GM18517 (cell line): ENCODE results near the gene CDO1.

Experiments
- ATAC-seq: cut with Tn5 transposase; IDR thresholded peaks from one replicate; pipeline ENCODE4 v1.9.1; 2021; ENCODE audit warnings: mild to moderate bottlenecking, moderate library complexity; ENCODE audit not compliant: unreplicated experiment

Gene CDO1

DNA sequence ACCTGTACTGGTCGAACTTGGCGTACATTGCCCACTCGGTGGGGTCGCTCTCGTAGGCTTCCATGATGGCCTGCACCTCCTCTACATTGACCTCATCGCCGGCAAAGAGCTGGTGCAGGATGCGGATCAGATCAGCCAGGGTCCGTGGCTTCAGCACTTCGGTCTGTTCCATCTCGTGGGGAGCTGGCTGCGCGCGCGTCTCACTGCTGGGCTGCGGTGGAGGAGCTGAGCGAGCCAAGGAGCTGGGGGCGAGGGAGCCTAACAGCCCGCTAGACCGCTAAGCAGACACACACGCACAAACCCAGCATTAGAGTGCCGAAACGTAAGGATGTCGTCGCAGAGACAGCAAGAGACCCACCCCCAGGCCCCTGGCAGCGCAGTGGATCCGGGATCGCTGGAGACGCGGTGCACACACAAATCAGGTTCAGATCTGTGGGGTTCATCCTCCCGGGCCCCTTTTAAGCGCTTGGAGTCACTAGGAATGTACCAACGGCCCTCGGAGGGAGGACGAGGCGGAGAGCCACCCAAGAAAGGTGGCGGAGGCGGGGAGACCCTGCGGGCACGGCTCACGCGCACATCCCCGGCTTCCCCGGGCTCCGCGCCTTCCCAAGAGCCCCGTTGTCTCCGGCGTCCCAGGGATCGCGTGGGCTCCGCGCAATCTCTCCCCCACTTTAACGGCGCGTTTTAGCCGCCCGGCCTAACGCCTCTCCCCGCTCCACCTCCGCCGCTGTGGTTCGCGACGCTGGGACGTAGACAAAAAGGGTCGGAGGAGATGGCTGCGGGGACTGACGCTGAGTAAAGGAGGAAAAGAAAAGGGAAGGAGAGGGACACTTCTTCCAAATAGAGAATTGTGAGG, at the start of gene CDO1:
CDO1 (minus strand) TSS at position 434 of the 856 bp plus-strand sequence; CDS start at position 172, 262 bp downstream.
- no peak for ATAC-seq

DNA sequence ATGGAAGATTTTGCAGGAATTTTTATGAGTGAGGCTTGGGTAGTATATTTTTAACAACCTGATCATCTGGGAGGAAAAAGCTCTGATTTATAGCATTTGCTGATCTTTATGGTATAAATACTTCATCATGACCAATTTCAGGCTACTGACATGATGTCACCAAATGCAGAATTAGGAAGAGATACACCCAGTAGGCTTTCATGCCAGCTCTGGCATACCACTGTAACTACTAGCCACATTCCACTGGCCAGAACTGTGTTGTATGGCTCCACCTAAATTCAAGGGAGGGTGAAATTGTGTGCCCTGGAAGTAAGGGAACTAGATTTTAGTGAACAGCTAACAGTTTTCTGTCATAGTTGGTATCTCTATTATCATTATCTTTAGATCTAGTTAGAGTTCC, 42.9 kb upstream of the CDO1 start:
- no peak for ATAC-seq

DNA sequence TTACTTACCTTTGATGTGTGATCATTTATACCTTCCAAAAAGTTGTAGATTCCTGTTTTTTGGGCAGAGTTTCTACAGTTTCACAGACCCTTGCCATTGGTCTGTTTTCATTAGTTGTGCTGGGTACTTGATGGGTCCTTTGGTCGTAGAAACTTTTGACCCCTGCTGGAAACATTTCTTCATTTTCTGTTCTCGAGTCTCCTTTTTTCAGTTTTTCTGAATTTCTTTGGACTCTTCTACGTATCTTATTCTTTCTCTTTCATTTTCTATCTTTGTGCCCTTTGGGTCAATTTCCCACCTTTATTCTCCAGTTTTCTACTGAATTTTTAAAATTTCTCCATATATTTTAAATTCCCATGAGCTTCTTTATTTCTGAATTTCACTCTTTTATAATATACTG, 41.9 kb upstream of the CDO1 start:
- no peak for ATAC-seq

DNA sequence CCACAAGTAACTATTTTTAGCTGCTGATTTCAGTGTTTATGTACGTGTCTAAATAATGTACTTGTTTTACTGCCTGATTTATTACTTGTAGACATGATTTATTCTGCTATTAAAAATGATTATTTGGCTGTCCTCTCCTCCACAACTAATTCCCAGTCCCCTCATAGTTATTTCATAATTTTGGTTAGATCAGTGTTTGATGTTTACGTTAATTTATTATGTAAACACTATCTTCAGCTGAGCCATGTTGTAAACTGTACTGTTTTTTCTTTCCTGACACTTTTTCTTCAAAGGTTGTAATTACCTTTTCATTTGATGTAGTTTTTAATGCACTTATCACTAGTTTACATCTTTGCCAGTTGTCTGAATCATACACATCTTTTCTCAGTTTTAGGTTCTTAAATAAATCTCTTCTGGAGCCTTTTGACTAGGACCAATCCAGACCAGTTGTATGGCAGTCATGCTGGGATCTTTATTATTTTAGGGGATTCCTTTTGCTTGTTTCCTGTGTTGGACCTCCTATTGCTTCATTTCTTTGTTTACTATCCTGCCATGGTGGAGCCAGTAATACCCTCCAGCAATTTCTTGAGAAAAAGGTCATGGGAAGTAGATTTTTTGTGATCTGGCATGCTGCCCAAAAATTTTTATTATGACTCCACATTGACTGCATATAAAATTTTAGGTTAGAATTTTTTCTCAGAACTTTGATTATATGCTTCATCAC, 41.3 kb upstream of the CDO1 start:
- ATAC-seq, result no peak

DNA sequence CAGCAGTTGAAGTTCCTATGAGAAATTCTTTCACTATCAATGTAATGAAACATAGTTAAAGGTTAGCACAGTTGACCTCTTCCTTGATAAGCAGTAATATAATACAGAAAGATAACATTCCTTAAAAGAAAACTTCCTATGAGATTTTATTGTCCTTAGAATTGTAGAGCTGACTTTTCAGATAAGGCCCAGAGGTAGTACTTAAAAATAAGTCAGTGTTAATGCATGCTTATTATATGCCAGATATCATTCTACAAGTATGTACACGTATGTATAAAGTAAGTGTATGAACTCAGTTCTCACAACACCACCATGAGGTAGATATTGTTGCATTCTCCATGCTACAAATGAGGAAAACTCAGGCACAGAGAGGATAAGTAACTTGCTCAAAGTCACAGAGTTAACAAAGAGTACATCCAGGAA, 40.6 kb upstream of the CDO1 start:
- ATAC-seq, result no peak

DNA sequence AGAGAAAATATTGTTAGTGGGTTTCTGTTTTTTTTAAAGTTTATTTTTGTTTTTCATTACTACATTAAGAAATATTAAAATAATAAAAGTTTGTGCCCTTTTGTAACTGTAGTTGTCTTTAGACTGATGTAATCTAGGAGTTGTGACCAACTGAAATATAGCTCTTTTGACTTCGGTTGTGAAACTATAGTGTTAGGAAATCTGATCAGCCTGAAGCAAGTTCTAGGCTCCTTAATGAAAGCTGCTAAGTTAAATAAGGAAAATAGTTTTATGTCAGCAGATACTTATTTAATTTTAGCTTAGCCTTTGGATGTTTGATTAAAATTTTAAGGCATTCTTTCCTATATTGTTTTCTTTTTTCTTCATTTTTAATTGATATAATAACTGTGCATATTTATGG, 39.5 kb upstream of the CDO1 start:
- ATAC-seq, result no peak

DNA sequence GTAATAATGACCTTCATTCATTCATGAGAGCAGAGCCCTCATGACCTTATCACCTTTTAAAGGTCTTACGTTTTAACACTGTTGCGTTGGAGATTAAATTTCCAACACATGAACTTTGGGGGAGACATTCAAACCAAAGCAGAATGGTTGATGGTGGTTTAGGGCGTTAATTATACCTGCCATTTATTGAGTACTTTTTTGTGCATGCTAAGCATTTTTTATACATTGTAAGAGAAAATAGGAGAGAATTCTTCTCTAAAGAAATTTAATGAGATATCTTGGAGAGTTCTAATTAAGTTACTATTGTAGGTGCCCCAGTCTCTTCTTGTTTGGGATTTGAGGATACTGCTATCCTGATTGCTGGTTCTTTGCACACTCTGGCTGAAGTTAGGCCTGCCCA, 37.7 kb upstream of the CDO1 start:
- ATAC-seq, result no peak

- ATAC-seq, result no peak
These were observed 34.4 kb upstream of the CDO1 start for GRCh38 chr5:115850744-115851416.

DNA sequence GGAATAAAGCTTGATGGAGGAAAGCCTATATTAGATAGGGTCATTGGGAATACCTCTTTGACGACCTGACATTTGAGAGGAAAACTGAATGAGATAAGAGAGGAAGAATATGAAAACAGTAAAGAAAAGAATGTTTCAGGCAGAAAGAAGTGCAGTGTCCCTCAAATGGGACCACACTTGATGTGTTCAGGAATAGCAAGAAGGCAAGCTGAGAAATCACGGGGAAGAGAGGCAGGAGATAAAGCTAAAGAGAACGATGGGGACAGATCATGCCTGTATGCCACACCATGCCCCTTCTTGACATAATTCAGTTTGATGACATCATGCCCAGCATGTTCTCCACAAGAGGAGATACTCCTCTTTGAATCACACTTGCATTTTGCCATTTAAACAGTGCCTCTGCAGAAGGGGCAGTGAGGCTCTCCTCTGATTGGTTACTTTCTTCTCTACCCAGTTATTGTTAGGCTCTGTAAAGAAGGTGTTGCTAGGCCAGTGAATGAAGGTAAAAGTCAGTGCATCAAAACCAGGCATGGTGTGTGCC, 32.9 kb upstream of the CDO1 start:
- no peak for ATAC-seq

GRCh38 chr5:115847290-115847689, 30.8 kb upstream of the CDO1 start:
- no peak for ATAC-seq

DNA sequence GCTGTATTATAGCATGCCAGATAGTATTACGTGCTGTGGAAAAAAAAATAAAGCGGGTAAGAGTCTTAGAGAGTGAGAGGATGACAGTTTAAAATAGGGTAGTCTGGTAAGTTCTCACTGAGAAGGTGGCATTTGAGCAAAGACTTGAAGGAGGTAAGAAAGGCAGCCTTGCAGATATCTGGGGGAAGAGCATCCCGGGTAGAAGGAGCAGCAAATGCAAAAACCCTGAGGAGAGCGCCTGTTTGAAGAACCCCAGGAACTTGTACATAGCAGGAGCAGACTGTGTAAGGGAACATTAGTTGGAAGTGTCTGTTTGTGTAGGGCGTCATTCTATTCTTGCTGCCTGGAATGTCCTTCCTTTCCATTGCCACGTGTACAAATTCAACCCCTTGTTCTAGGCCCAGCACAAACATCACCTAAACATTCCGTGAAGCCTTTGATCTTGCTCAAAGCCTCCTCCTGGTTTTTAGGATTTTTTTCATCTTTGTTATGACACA, 27.9 kb upstream of the CDO1 start:
- ATAC-seq, result no peak

DNA sequence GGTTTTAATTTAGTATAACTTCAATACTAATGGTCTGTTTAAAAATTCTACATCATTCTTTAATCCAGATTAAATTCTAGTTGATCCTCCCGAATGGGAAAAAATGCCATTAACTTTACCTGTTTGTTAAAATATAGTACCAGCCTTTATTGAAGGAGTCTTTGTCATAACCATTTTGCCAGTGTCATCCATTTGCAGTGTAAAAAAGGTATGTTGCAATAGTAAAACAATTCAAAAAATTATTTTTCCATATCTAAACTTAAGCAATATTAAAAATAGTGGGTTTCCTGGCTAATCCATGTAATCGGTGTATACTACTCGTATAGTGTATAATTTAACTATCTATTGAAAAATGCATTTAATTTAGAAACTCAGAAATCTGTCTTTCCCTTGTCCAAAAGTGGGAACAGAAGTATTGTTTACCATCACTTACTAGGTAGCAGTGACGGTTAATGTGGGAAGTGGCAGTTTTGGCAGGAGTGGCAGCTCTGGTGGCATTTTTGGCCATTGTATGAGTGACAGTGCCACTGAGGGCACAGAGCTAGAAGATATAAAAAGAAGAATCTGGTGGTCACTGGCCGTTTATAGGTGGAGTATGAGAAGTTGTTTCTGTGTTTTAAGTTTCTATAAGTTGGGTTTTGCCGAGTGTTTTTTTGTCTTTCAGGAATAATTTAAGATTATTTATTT, 27.1 kb upstream of the CDO1 start:
- ATAC-seq, result no peak

GRCh38 chr5:115842952-115843351, 26.5 kb upstream of the CDO1 start:
- no peak for ATAC-seq

DNA sequence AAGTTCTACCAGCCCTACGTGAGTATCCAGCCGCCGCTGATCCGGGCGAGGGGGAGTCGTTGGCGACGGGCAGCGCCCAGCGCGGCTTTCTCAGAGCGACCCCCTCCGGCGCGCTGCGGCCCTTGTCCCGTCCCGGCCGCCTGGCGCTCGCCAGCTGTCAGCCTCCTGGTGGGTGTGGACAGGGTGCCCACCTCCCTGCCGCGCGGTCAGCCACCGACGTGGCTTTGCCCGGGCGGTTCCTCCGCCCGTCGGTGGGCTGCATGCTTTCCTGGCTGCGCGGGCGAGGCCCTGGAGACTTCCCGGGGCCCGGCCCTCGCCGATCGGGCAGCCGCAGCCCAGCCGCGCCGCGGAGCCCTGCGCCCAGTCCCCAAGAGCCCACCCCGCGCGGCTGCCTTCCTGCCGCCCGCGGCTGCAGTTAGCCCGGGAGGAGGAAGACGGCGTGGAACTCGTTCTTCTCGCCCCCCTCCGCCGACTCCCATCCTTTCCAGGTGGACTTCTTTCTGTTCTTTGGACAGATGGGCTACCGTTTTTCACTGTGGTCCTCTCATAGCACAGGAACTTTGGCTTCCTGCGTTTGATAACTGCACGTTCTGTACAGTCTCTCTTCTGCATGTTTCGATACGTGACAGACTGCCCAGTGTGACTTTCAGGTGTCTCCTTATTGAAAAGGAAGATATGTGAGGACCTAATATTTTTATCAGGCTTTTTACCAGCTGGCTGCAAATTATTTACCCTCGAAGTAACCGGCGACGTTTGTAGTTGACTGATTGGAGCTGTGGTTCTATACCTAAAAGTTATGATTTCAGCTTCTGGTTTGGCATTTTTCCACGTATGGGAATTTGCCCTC, 25.9 kb upstream of the CDO1 start:
- peak; percentile 30 for ATAC-seq

GRCh38 chr5:115841382-115842088, 25.1 kb upstream of the CDO1 start, which contains the start of the genes AP3S1 and ATG12:
Gene AP3S1, plus strand, starts transcription at chr5:115841935. Its CDS starts 103 bp downstream, at chr5:115842038.
Gene ATG12, minus strand, starts transcription at chr5:115841565. Its CDS starts 13 bp downstream, at chr5:115841552.
- peak; percentile 80 for ATAC-seq

- no peak for ATAC-seq
These were observed 24.4 kb upstream of the CDO1 start for GRCh38 chr5:115840873-115841272.

- ATAC-seq, result peak; percentile 33
These were observed 22.5 kb upstream of the CDO1 start for GRCh38 chr5:115838885-115839518.

DNA sequence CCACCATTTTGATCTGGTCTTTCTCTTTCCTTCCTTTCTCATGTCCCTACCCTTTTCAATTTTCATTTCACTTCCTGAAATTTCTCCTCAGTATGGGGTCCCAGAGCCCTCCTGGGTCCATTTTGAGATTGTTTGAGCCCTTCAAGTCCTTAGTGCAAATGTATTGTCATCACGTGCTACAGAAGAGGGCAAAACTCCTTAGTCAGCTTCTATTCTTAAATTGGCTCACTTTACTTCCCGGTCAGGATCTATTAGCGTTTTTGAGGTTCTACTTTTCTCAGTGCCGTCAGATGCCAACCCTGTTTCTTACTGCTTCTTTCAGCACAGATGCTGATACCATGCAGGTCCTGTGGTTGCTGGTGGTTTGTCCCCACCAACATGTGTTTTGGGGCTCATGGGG, 19.0 kb upstream of the CDO1 start:
- ATAC-seq, result no peak
